HG03432 (cell line): Measurements from ENCODE around the gene TBC1D22A.

Experiments used
- ATAC-seq: cut with Tn5 transposase; IDR thresholded peaks from one replicate; pipeline ENCODE4 v1.9.1; 2021; ENCODE audit warnings: mild to moderate bottlenecking, moderate library complexity; ENCODE audit not compliant: unreplicated experiment

Gene TBC1D22A

GRCh38 chr22:47200273-47201051 lies 438.0 kb downstream of the TBC1D22A start:
- ATAC-seq = no peak

- no peak for ATAC-seq
These were observed 438.9 kb downstream of the TBC1D22A start for GRCh38 chr22:47201186-47201995.

GRCh38 chr22:47201996-47202818 lies 439.8 kb downstream of the TBC1D22A start:
- no peak for ATAC-seq

GRCh38 chr22:47202819-47203553 lies 440.5 kb downstream of the TBC1D22A start:
- ATAC-seq = no peak

GRCh38 chr22:47203554-47203991 lies 441.1 kb downstream of the TBC1D22A start:
- no peak for ATAC-seq

- no peak for ATAC-seq
These were observed 441.8 kb downstream of the TBC1D22A start for GRCh38 chr22:47204002-47204979.

GRCh38 chr22:47205081-47205491 lies 442.6 kb downstream of the TBC1D22A start:
- no peak for ATAC-seq

- no peak for ATAC-seq
These were observed 443.1 kb downstream of the TBC1D22A start for GRCh38 chr22:47205554-47205953.

- ATAC-seq = no peak
These were observed 443.7 kb downstream of the TBC1D22A start for GRCh38 chr22:47206164-47206563.

- no peak for ATAC-seq
These were observed 444.3 kb downstream of the TBC1D22A start for GRCh38 chr22:47206666-47207218.

GRCh38 chr22:47207387-47207786 lies 444.9 kb downstream of the TBC1D22A start:
- ATAC-seq = no peak

- ATAC-seq = no peak
These were observed 445.6 kb downstream of the TBC1D22A start for GRCh38 chr22:47207846-47208554.

GRCh38 chr22:47208630-47209029 lies 446.2 kb downstream of the TBC1D22A start:
- ATAC-seq = no peak

GRCh38 chr22:47209040-47209514 lies 446.6 kb downstream of the TBC1D22A start:
- ATAC-seq = no peak

- ATAC-seq = no peak
These were observed 447.1 kb downstream of the TBC1D22A start for GRCh38 chr22:47209547-47210023.

GRCh38 chr22:47210112-47210657 lies 447.7 kb downstream of the TBC1D22A start:
- no peak for ATAC-seq

- no peak for ATAC-seq
These were observed 448.2 kb downstream of the TBC1D22A start for GRCh38 chr22:47210686-47211085.
